Loucy (cell line): ENCODE data around the gene GTF3A.

Experiments
- H2AFZ ChIP-seq: fragments of 200-600 bp; sonication (generic); 2 replicates; pipeline ENCODE4 v1.6.0; 2016; ENCODE audit warnings: antibody characterized with exemption, mild to moderate bottlenecking, low read length, moderate library complexity
- H3F3A ChIP-seq: fragments of 200-600 bp; 2 replicates; pipeline ENCODE4 v1.6.0; 2016; ENCODE audit warnings: antibody characterized with exemption, low read depth, mild to moderate bottlenecking
- H3K27me3 ChIP-seq: fragments of 200-600 bp; sonication (generic); 2 replicates; pipeline ENCODE4 v1.6.1; 2014; ENCODE audit warnings: low read length, mild to moderate bottlenecking; ENCODE audit not compliant: insufficient read depth, poor library complexity, severe bottlenecking
- H3K36me3 ChIP-seq: fragments of 200-600 bp; sonication (generic); 2 replicates; pipeline ENCODE4 v1.6.1; 2016; ENCODE audit warnings: low read length; ENCODE audit not compliant: insufficient read depth
- H3K4me1 ChIP-seq: fragments of 200-600 bp; sonication (generic); 2 replicates; pipeline ENCODE4 v1.5.1; 2014; ENCODE audit warnings: low read length, mild to moderate bottlenecking; ENCODE audit not compliant: insufficient read depth, poor library complexity, severe bottlenecking
- H3K4me2 ChIP-seq: fragments of 200-600 bp; sonication (generic); 2 replicates; pipeline ENCODE4 v1.6.0; 2014; ENCODE audit warnings: antibody characterized with exemption, low read length, low read depth, mild to moderate bottlenecking; ENCODE audit not compliant: poor library complexity, severe bottlenecking
- H3K4me3 ChIP-seq: fragments of 200-600 bp; sonication (generic); 2 replicates; pipeline ENCODE4 v1.5.1; 2014; ENCODE audit warnings: low read length, mild to moderate bottlenecking, mixed read lengths; ENCODE audit not compliant: poor library complexity, severe bottlenecking
- H3K79me2 ChIP-seq: fragments of 200-600 bp; sonication (generic); 2 replicates; pipeline ENCODE4 v1.6.1; 2014; ENCODE audit warnings: low read length; ENCODE audit not compliant: insufficient read depth
- H3K9ac ChIP-seq: fragments of 200-600 bp; sonication (generic); 2 replicates; pipeline ENCODE4 v1.6.0; 2014; ENCODE audit warnings: mild to moderate bottlenecking, low read depth, low read length, moderate library complexity; ENCODE audit not compliant: poor library complexity, severe bottlenecking
- H3K9me2 ChIP-seq: fragments of 200-600 bp; sonication (generic); replicated peaks from 2 replicates; pipeline ENCODE4 v1.6.1; 2016; ENCODE audit warnings: low read depth, low read length, mixed read lengths
- H3K9me3 ChIP-seq: fragments of 200-600 bp; sonication (generic); 2 replicates; pipeline ENCODE4 v1.6.1; 2014; ENCODE audit warnings: mild to moderate bottlenecking, antibody characterized with exemption, low read length, low read depth; ENCODE audit not compliant: insufficient read depth
- H4K20me1 ChIP-seq: fragments of 200-600 bp; sonication (generic); 2 replicates; pipeline ENCODE4 v1.6.0; 2014; ENCODE audit warnings: antibody characterized with exemption, low read length, mild to moderate bottlenecking; ENCODE audit not compliant: insufficient read depth, poor library complexity, severe bottlenecking
- EZH2phosphoT487 ChIP-seq: fragments of 200-600 bp; IDR thresholded peaks from 2 replicates; pipeline ENCODE4 v1.6.1; 2018; ENCODE audit warnings: antibody characterized with exemption, mild to moderate bottlenecking, moderate library complexity, borderline replicate concordance
- TF ChIP-seq, protein P1 (sequence below): fragments of 200-600 bp; sonication (generic); conservative IDR thresholded peaks from 2 replicates; pipeline ENCODE4 v1.5.1; 2014; ENCODE audit warnings: mild to moderate bottlenecking, antibody characterized with exemption, low read length

The GTF3A gene

DNA sequence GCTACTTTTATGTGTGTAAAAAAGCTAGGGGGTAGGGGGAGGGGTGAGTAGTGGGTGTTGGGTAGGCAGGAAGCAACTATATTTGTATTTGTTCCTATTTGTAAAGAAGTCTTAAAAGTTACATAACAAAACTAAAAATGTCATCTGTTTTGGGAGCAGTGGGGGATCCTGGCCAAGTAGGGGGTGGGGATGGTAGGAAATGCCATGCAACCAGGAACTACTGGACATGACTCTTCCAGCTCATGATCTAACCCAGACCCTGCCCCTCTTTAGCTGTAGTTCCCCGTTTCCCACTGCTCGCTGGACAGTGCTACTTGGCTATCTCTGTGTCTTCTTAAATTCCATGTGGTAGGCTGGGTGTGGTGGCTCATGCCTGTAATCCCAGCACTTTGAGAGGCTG is 3.2 kb downstream of the GTF3A start:
- Histone ChIP-seq H3K4me3 (peak overlapping the region; percentile 78), H3K4me1 (peaks cover 70% of the 10 kb centered on the region), H3K79me2 (peaks cover 79% of the 10 kb centered on the region), H4K20me1 (peaks cover 63% of the 10 kb centered on the region), H3K27me3 (no peaks in the 10 kb centered on the region), H2AFZ (no peak overlapping the region), H3K9ac (peak overlapping the region; percentile 84), H3F3A (no peaks in the 10 kb centered on the region), H3K9me2 (no peaks in the 10 kb centered on the region), H3K4me2 (peak overlapping the region; percentile 86), H3K9me3 (no peaks in the 10 kb centered on the region), H3K36me3 (peaks cover 56% of the 10 kb centered on the region)
- TF ChIP-seq, protein P1, sequence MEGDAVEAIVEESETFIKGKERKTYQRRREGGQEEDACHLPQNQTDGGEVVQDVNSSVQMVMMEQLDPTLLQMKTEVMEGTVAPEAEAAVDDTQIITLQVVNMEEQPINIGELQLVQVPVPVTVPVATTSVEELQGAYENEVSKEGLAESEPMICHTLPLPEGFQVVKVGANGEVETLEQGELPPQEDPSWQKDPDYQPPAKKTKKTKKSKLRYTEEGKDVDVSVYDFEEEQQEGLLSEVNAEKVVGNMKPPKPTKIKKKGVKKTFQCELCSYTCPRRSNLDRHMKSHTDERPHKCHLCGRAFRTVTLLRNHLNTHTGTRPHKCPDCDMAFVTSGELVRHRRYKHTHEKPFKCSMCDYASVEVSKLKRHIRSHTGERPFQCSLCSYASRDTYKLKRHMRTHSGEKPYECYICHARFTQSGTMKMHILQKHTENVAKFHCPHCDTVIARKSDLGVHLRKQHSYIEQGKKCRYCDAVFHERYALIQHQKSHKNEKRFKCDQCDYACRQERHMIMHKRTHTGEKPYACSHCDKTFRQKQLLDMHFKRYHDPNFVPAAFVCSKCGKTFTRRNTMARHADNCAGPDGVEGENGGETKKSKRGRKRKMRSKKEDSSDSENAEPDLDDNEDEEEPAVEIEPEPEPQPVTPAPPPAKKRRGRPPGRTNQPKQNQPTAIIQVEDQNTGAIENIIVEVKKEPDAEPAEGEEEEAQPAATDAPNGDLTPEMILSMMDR: no peak
- TF ChIP-seq EZH2phosphoT487: no peak

DNA sequence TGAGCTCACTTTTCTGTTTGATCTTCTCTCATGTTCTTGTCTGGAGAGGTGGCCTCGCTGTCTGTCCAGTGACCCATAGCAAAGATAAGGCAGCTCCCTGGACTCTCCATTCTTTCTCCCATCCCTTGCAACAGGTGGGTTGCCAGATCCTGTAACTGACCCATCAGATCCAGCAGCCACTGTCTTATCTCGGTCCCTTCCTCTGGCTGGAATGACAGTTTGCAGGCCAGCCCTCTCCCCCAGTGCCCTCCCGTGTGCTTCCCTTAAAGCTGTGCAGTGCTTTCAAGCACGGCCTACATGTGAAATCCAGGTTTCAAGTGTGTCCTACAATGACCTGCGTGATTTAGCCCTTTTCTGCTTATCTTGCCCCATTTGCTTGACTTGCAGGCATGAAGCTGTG is 3.7 kb downstream of the GTF3A start:
- H3F3A ChIP-seq: no peaks in the 10 kb centered on the region
- H3K36me3 ChIP-seq: peaks cover 61% of the 10 kb centered on the region
- TF ChIP-seq, protein P1: no peak
- no peak for TF ChIP-seq EZH2phosphoT487
- no peaks in the 10 kb centered on the region for H3K9me3 ChIP-seq
- peaks cover 72% of the 10 kb centered on the region for H3K4me1 ChIP-seq
- H3K4me2 ChIP-seq: peak overlapping the region; percentile 86
- H3K4me3 ChIP-seq: peak overlapping the region; percentile 78
- peaks cover 85% of the 10 kb centered on the region for H3K79me2 ChIP-seq
- no peaks in the 10 kb centered on the region for H3K9me2 ChIP-seq
- H3K27me3 ChIP-seq: no peaks in the 10 kb centered on the region
- peaks cover 68% of the 10 kb centered on the region for H4K20me1 ChIP-seq
- H2AFZ ChIP-seq: no peak overlapping the region
- H3K9ac ChIP-seq: peak overlapping the region; percentile 84

DNA sequence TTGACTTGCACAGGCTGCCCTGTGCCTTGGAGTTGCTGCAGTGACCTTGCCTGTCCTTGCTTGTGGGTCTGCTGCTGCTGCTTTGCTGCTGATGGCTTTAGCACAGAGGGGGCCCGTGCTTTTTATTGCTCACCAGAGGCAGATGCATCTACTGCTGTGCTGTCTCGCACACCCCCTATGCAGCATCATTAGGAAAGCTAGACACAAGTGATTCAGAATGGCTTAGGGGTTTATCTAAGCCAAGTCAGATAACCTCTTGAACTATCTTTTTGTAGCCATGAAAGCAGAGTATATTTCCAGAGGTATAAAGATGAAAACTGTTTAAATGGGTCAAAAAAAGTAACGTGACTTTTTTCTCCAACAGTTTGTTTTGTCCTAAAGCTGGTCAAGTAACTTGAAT is 7.8 kb downstream of the GTF3A start:
- H3K9me3 ChIP-seq: no peaks in the 10 kb centered on the region

More for the DNA sequence above, 7.8 kb downstream of the GTF3A start:
- Histone ChIP-seq H4K20me1 (peaks cover 71% of the 10 kb centered on the region), H3K4me3 (peak overlapping the region; percentile 78), H3K79me2 (peaks cover 83% of the 10 kb centered on the region), H3F3A (peaks cover 14% of the 10 kb centered on the region), H3K9ac (no peak overlapping the region), H3K4me1 (peaks cover 65% of the 10 kb centered on the region), H3K27me3 (no peaks in the 10 kb centered on the region), H2AFZ (no peak overlapping the region), H3K9me2 (no peaks in the 10 kb centered on the region), H3K4me2 (peak overlapping the region; percentile 86), H3K36me3 (peaks cover 93% of the 10 kb centered on the region)
- TF ChIP-seq EZH2phosphoT487: no peak
- TF ChIP-seq, protein P1: no peak
